ENCODE measurements around the gene MLLT10.

- TF ChIP-seq POLR2A (IDR thresholded peaks at IDR 0.05) = no peak
- no peak for TF ChIP-seq CTCF (IDR thresholded peaks at IDR 0.05)
Observed at GRCh38 chr10:21604651-21605050, 70.6 kb downstream of the MLLT10 start.

Measured in right lobe of liver (tissue), 4 donors.